Spinal cord (tissue), 10 donors: ENCODE measurements around the gene HLA-DMA. TPM values are rescaled to one million over a fixed set of nuclear protein-coding genes. Genes with fewer than 3 reads are reported as not detected.
A peak's percentile ranks its signal among the peaks of the same experiment; 100 is the strongest.
"Not testable (repeated sequence)": the region's sequence is repeated elsewhere in the genome, so short reads cannot be mapped to it uniquely, and the experiment has no call there.

Experiments used
- DNase-seq, 6 donors: peaks; one replicate each; pipeline versions ENCODE4 v3.0.0 to v3.0.0-alpha.2; 2013 to 2015; ENCODE audit warnings: low spot score in 6 of 6, low read depth in 4 of 6
- H3K27ac ChIP-seq: one replicate; pipeline ENCODE4 v1.5.1; 2013; ENCODE audit warnings: low read depth, low read length, control low read depth
- H3K27me3 ChIP-seq: one replicate; pipeline ENCODE4 v1.6.1; 2013; ENCODE audit warnings: low read length; ENCODE audit not compliant: control insufficient read depth, insufficient read depth
- H3K36me3 ChIP-seq: one replicate; pipeline ENCODE4 v1.6.1; 2013; ENCODE audit warnings: low read length; ENCODE audit not compliant: control insufficient read depth, insufficient read depth
- H3K4me1 ChIP-seq: one replicate; pipeline ENCODE4 v1.6.1; 2013; ENCODE audit warnings: low read length; ENCODE audit not compliant: control insufficient read depth, insufficient read depth
- H3K4me3 ChIP-seq: one replicate; pipeline ENCODE4 v1.5.1; 2013; ENCODE audit warnings: low read depth, low read length, control low read depth
- H3K9me3 ChIP-seq: one replicate; pipeline ENCODE4 v1.6.1; 2013; ENCODE audit warnings: low read length; ENCODE audit not compliant: control insufficient read depth, insufficient read depth
- WGBS: methylation state at CpG from one replicate; pipeline ENCODE4 v1.1.5; 2013; ENCODE audit warnings: missing lambda C conversion rate; ENCODE audit not compliant: insufficient coverage; 5-methylcytosine and 5-hydroxymethylcytosine counted together
- polyA plus RNA-seq, 2 donors: library from polyadenylated mRNA; unstranded; fragments of 120-200 nt; gene quantifications; one replicate each; pipeline ENCODE4 v1.2.1, GENCODE V29; 2013; ENCODE audit not compliant: insufficient read length in 2 of 2
- total RNA-seq, 2 donors: library from RNA; depleted of rRNA in 1 of 2; stranded (reverse); fragments of 120-200 nt in 1 of 2; fragments of >200 nt in 1 of 2; gene quantifications; one replicate each; pipeline versions ENCODE4 v1.2.3 to v1.2.4, GENCODE V29; 2013 to 2014
- donor health status: healthy.

Gene HLA-DMA
- total and polyA plus RNA-seq, 4 donors = 3.1 to 11.6 (median 7.4) TPM

GRCh38 chr6:32946893-32947292 is 6.0 kb downstream of the HLA-DMA start:
- no peak for DNase-seq
- H3K27me3 ChIP-seq = no peaks in the 10 kb centered on the region
- H3K27ac ChIP-seq = no peak overlapping the region
- no peaks in the 10 kb centered on the region for H3K9me3 ChIP-seq
- no peaks in the 10 kb centered on the region for H3K4me1 ChIP-seq
- H3K36me3 ChIP-seq = no peaks in the 10 kb centered on the region
- no peak overlapping the region for H3K4me3 ChIP-seq

GRCh38 chr6:32945953-32946352 is 6.9 kb downstream of the HLA-DMA start:
- Histone ChIP-seq H3K27me3 (no peaks in the 10 kb centered on the region), H3K36me3 (no peaks in the 10 kb centered on the region), H3K9me3 (no peaks in the 10 kb centered on the region), H3K27ac (no peak overlapping the region), H3K4me3 (no peak overlapping the region), H3K4me1 (peaks cover 5% of the 10 kb centered on the region)
- no peak for DNase-seq

GRCh38 chr6:32945108-32945760 is 7.7 kb downstream of the HLA-DMA start:
- H3K4me3 ChIP-seq = no peak overlapping the region
- WGBS = 89% methylated on average over 8 of the region's 9 CpGs
- H3K27me3 ChIP-seq = no peaks in the 10 kb centered on the region
- H3K9me3 ChIP-seq = no peaks in the 10 kb centered on the region
- H3K27ac ChIP-seq = no peak overlapping the region
- no peak for DNase-seq
- H3K36me3 ChIP-seq = no peaks in the 10 kb centered on the region
- H3K4me1 ChIP-seq = peaks cover 10% of the 10 kb centered on the region

- H3K27ac ChIP-seq = no peak overlapping the region
- H3K4me3 ChIP-seq = no peak overlapping the region
- H3K36me3 ChIP-seq = no peaks in the 10 kb centered on the region
- no peak for DNase-seq
- WGBS = 93% methylated on average over 1 of the region's 4 CpGs
- H3K4me1 ChIP-seq = peaks cover 10% of the 10 kb centered on the region
- H3K9me3 ChIP-seq = no peaks in the 10 kb centered on the region
- H3K27me3 ChIP-seq = no peaks in the 10 kb centered on the region
These were observed 8.8 kb downstream of the HLA-DMA start for GRCh38 chr6:32943864-32944649.

- not testable (repeated sequence) for H3K27ac ChIP-seq, H3K9me3 ChIP-seq, DNase-seq, H3K4me1 ChIP-seq, H3K36me3 ChIP-seq, H3K27me3 ChIP-seq, H3K4me3 ChIP-seq
- 63% methylated on average over 5 of the region's 9 CpGs for WGBS
These were observed 10.3 kb downstream of the HLA-DMA start for GRCh38 chr6:32942555-32943123.

GRCh38 chr6:32941214-32941768 is 11.6 kb downstream of the HLA-DMA start:
- peak in 1 of 6 donors; percentile 6 for DNase-seq
- WGBS = 61% methylated on average over 5 of the region's 7 CpGs
- no peak overlapping the region for H3K4me3 ChIP-seq
- no peaks in the 10 kb centered on the region for H3K9me3 ChIP-seq
- H3K27me3 ChIP-seq = peaks cover 3% of the 10 kb centered on the region
- peaks cover 10% of the 10 kb centered on the region for H3K4me1 ChIP-seq
- no peaks in the 10 kb centered on the region for H3K36me3 ChIP-seq
- peak overlapping the region; percentile 29 for H3K27ac ChIP-seq

- DNase-seq = peak in 5 of 6 donors; percentile 52 to 90 (median 71)
- Histone ChIP-seq H3K4me3 (peak within 1 kb of the TSS; percentile 24), H3K4me1 (peaks cover 10% of the 10 kb centered on the region), H3K36me3 (no peaks in the 10 kb centered on the region), H3K27me3 (peaks cover 3% of the 10 kb centered on the region), H3K27ac (peak within 1 kb of the TSS; percentile 29), H3K9me3 (no peaks in the 10 kb centered on the region)
- WGBS = 34% methylated on average over 8 of the region's 9 CpGs
These were observed 12.2 kb downstream of the HLA-DMA start, which contains the start of gene HLA-DMB for GRCh38 chr6:32940656-32941213. Gene HLA-DMB (minus strand): TSS chr6:32941028. CDS start chr6:32940807, 221 bp downstream.

- Histone ChIP-seq H3K27ac (no peak overlapping the region), H3K4me1 (peaks cover 10% of the 10 kb centered on the region), H3K36me3 (no peaks in the 10 kb centered on the region), H3K9me3 (no peaks in the 10 kb centered on the region), H3K27me3 (peaks cover 5% of the 10 kb centered on the region), H3K4me3 (no peak overlapping the region)
- DNase-seq = no peak
- WGBS = 93% methylated on average over 7 of the region's 7 CpGs
These were observed 14.4 kb downstream of the HLA-DMA start for GRCh38 chr6:32938494-32938893.

- Histone ChIP-seq H3K4me1 (peaks cover 10% of the 10 kb centered on the region), H3K27me3 (peaks cover 5% of the 10 kb centered on the region), H3K27ac (no peak overlapping the region), H3K36me3 (no peaks in the 10 kb centered on the region), H3K4me3 (no peak overlapping the region), H3K9me3 (no peaks in the 10 kb centered on the region)
- WGBS = 82% methylated on average over 2 of the region's 8 CpGs
- DNase-seq = no peak
These were observed 15.7 kb downstream of the HLA-DMA start for GRCh38 chr6:32937230-32937633.
